Tibial artery (tissue), 4 donors: Measurements from ENCODE around the gene ALG11.

Source experiments
- DNase-seq, 2 donors: peaks; one replicate each; pipeline ENCODE4 v3.0.0-alpha.2; 2019
- H3K27ac ChIP-seq, 2 donors: fragments of 200-600 bp; sonication (generic) in 1 of 2; 1 replicate in 1 of 2; 2 replicates in 1 of 2; pipeline ENCODE4 v1.5.1; 2018 to 2019; ENCODE audit warnings: mild to moderate bottlenecking in 1 of 2
- H3K27me3 ChIP-seq, 2 donors: fragments of 200-600 bp; sonication (generic) in 1 of 2; one replicate each; pipeline versions ENCODE4 v1.5.1 to v1.6.0; 2016 to 2019
- H3K36me3 ChIP-seq, 3 donors: fragments of 200-600 bp; sonication (generic) in 2 of 3; one replicate each; pipeline ENCODE4 v1.5.1; 2016 to 2019; ENCODE audit warnings: mild to moderate bottlenecking in 2 of 3
- H3K4me1 ChIP-seq, 4 donors: fragments of 200-600 bp; sonication (generic) in 2 of 4; 1 replicate in 3 of 4; 2 replicates in 1 of 4; pipeline ENCODE4 v1.5.1; 2016 to 2019
- H3K4me3 ChIP-seq, 2 donors: fragments of 200-600 bp; sonication (generic) in 1 of 2; 1 replicate in 1 of 2; 2 replicates in 1 of 2; pipeline ENCODE4 v1.5.1; 2018 to 2019; ENCODE audit warnings: mild to moderate bottlenecking in 2 of 2
- H3K9me3 ChIP-seq, 3 donors: fragments of 200-600 bp; sonication (generic) in 1 of 3; one replicate each; pipeline ENCODE4 v1.5.1; 2016 to 2019
- intact Hi-C: fragments of 100-400 bp; cut with DNase I; formaldehyde crosslinking; loops from one replicate; pipeline ENCODE4 v1.15.0; 2023; ENCODE audit warnings: low total_unique reads
- TF ChIP-seq, protein P1 (sequence below), 2 experiments: fragments of 200-600 bp in 1 of 2; fragments of 450-650 bp in 1 of 2; IDR thresholded peaks; one replicate each; pipeline ENCODE4 v1.5.1; 2017 to 2019; ENCODE audit warnings: antibody characterized with exemption in 2 of 2, mild to moderate bottlenecking in 1 of 2, moderate library complexity in 1 of 2

The ALG11 gene

DNA sequence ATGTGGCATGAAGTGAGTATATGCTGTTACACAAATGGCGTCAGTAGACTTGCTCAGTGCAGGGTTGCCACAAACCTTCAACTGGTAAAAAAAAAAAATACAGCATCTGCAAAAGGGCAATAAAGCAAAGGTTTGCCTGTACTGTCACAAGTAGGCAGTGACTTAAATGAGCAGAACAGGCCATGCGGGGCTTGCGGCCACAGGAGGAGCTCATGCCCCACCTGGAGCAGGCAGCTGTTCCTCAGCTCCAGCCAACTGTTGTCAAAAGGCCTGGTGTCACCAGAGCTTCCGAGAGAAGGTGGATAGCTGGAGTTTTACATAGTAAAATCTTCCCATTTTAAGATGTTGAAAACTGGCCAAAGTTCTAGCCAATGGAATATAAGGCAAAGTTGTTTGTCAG is 8.7 kb upstream of the ALG11 start:
- Histone ChIP-seq H3K27ac (no peak overlapping the region), H3K36me3 (no peaks in the 10 kb centered on the region), H3K27me3 (no peaks in the 10 kb centered on the region), H3K9me3 (no peaks in the 10 kb centered on the region), H3K4me1 (peaks cover 0 to 6% (median 4%) of the 10 kb centered on the region in 4 donors), H3K4me3 (no peak overlapping the region)
- DNase-seq, result no peak
- TF ChIP-seq, protein P1, sequence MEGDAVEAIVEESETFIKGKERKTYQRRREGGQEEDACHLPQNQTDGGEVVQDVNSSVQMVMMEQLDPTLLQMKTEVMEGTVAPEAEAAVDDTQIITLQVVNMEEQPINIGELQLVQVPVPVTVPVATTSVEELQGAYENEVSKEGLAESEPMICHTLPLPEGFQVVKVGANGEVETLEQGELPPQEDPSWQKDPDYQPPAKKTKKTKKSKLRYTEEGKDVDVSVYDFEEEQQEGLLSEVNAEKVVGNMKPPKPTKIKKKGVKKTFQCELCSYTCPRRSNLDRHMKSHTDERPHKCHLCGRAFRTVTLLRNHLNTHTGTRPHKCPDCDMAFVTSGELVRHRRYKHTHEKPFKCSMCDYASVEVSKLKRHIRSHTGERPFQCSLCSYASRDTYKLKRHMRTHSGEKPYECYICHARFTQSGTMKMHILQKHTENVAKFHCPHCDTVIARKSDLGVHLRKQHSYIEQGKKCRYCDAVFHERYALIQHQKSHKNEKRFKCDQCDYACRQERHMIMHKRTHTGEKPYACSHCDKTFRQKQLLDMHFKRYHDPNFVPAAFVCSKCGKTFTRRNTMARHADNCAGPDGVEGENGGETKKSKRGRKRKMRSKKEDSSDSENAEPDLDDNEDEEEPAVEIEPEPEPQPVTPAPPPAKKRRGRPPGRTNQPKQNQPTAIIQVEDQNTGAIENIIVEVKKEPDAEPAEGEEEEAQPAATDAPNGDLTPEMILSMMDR (IDR thresholded peaks at IDR 0.05), result no peak
- intact Hi-C loops, result no loop called here

DNA sequence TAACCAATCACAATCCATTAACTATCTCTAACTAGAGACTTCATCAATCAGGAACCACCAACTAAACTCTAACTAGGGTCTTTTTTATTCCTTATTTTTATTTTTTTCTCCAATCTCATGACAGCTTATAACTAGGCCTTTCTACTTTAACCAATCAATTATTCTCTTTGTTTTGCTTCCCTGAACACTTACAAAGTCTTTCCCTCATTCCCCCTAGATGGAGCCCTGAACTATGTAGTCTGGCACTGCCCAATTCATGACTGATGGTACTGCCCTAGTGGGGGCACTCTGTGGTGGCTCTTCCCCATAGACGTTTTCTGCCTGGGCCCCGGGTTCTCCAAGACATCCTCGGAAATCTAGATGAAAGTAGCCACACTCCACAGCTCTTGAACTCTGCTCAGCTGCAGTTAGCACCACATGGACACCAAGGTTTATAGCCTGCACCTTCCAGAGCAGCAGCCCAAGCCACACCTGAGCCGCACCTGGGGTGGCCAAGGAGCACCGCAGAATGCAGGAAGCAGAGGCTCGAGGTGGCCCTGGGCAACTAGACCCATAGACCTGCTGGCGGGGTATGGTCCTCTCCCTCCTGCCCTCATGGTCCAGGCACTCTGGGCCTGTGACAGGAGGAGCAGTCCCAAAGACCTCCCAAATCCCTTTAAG is 7.6 kb upstream of the ALG11 start:
- DNase-seq, result no peak

DNA sequence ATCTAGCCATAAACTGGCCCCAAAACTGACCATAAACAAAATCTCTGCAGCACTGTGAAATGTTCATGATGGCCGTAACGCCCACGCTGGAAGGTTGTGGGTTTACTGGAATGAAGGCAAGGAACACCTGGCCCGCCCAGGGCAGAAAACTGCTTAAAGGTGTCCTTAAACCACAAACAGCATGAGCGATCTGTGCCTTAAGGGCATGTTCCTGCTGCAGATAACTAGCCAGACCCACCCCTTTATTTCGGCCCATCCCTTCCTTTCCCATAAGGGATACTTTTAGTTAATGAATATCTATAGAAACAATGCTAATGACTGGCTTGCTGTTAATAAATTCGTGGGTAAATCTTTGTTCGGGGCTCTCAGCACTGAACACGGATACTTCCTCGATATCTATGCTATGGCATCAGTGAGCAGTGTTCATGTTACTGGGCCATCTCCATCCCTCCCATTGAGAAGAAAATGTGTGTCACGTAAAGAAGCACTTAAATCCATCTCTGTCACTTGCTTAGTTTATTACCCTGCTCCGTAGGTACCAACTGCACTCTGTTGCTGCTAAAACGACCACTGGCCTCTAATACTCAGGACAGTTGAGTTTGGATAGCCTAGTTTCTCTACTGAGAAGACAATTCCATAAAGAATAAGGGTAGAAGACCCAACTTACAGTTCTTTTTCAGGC is 6.2 kb upstream of the ALG11 start:
- H3K4me1 ChIP-seq, result peaks cover 0 to 8% (median 1%) of the 10 kb centered on the region in 4 donors
- no peak for DNase-seq
- no peaks in the 10 kb centered on the region for H3K27me3 ChIP-seq
- no peak overlapping the region for H3K4me3 ChIP-seq
- no peaks in the 10 kb centered on the region for H3K36me3 ChIP-seq
- H3K27ac ChIP-seq, result no peak overlapping the region
- TF ChIP-seq, protein P1 (IDR thresholded peaks at IDR 0.05), result no peak
- no peaks in the 10 kb centered on the region for H3K9me3 ChIP-seq
- intact Hi-C loops, result loop anchor here (5.0 kb wide), 1 partner anchor 121 kb away; the partner anchor contains the start of gene NEK5

More for the DNA sequence above, 7.6 kb upstream of the ALG11 start:
- TF ChIP-seq, protein P1 (IDR thresholded peaks at IDR 0.05), result no peak
- Histone ChIP-seq H3K4me3 (no peak overlapping the region), H3K36me3 (no peaks in the 10 kb centered on the region), H3K4me1 (peaks cover 0 to 3% (median under 1%) of the 10 kb centered on the region in 4 donors), H3K9me3 (no peaks in the 10 kb centered on the region), H3K27ac (no peak overlapping the region), H3K27me3 (no peaks in the 10 kb centered on the region)
- intact Hi-C loops, result loop anchor here (5.0 kb wide), 1 partner anchor 123 kb away; the partner anchor contains the start of gene NEK5

DNA sequence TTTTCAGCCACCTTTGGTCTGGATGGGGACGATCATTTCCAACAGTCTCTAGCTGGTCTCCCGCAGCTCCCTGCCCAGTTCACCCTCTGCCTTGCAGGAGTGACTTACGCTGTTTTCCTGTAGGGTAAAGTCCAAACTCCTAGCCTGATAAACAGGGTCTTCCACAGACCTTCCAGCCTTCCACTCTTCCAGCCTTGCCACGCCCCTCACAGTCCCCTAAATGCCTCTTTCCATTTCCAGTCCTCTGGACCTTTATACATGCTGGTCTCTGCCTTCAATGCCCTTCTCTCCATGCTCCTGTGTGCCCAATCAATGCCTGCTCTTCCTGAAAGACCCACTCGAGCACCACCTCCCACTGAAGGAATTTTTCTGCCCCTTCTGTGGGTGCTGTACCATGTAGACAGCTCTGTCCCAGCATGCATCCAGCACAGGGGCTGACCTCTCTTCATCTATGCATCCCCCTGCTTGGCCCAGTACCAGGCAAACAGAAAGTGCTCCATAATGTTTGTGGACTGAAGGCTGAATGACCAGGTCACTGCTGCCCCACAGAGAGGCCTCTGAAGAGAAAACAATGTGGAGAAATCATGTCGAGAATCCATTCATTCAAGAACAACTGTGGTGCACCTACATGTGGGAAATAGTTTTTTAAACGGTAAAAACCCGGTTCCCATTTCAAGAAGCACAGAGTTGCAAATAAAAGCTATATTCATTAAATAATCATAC is 5.5 kb upstream of the ALG11 start:
- TF ChIP-seq, protein P1 (IDR thresholded peaks at IDR 0.05), result no peak
- Histone ChIP-seq H3K9me3 (no peaks in the 10 kb centered on the region), H3K36me3 (no peaks in the 10 kb centered on the region), H3K4me3 (no peak overlapping the region), H3K27me3 (no peaks in the 10 kb centered on the region), H3K27ac (no peak overlapping the region), H3K4me1 (peaks cover 0 to 10% (median 2%) of the 10 kb centered on the region in 4 donors)
- DNase-seq, result no peak
- intact Hi-C loops, result loop anchor here (5.0 kb wide), 1 partner anchor 121 kb away; the partner anchor contains the start of gene NEK5

DNA sequence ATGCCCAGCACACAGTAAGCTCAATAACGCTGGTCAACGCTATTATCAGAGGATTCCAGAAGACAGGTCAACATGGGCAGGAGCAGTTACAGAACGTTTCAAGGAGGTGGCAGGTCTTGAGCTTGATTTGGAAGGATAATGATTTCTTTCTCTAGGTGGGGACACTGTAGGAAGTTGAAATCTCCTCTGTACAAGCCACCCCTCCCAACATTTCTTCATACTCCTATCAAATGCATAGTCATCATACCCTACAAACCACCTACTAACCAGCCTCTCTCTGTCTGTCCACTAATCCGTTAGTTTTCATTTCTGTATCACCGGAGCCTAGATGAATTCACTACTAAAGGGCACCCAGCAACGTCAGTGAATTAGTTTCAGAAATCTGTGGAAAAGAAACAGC is 2.3 kb upstream of the ALG11 start:
- peaks cover 0 to 23% (median 7%) of the 10 kb centered on the region in 4 donors for H3K4me1 ChIP-seq
- H3K4me3 ChIP-seq, result no peak overlapping the region
- H3K36me3 ChIP-seq, result no peaks in the 10 kb centered on the region
- no peaks in the 10 kb centered on the region for H3K27me3 ChIP-seq
- no peaks in the 10 kb centered on the region for H3K9me3 ChIP-seq
- intact Hi-C loops, result loop anchor here (5.0 to 10.0 kb wide), 5 partner anchors 117 to 555 kb away; partner anchors contain the start of genes DHRS12, INTS6, NEK5 and VPS36
- DNase-seq, result no peak
- H3K27ac ChIP-seq, result no peak overlapping the region
- TF ChIP-seq, protein P1 (IDR thresholded peaks at IDR 0.05), result no peak
